ENCODE data around the gene GRIK4.

GRIK4 gene

GRCh38 chr11:120529911-120530310 is 18.4 kb downstream of the GRIK4 start:
- Histone ChIP-seq H3K4me1 (ENCODE audit: control insufficient read depth, low read depth, low read length) (peaks cover 14% of the 10 kb centered on the region), H3K9ac (ENCODE audit: low read length) (no peak overlapping the region), H3K4me3 (ENCODE audit: low read length) (no peak overlapping the region), H3K36me3 (ENCODE audit: control insufficient read depth, low read depth, low read length) (no peaks in the 10 kb centered on the region), H3K9me3 (ENCODE audit: control insufficient read depth, low read depth, low read length) (no peaks in the 10 kb centered on the region), H3K27me3 (ENCODE audit: control insufficient read depth, insufficient read depth, low read length) (no peaks in the 10 kb centered on the region), H3K27ac (ENCODE audit: low read length) (no peak overlapping the region)

- H3K4me3 ChIP-seq (ENCODE audit: low read length): no peak overlapping the region
- H3K27me3 ChIP-seq (ENCODE audit: control insufficient read depth, insufficient read depth, low read length): no peaks in the 10 kb centered on the region
These were observed 20.7 kb downstream of the GRIK4 start for GRCh38 chr11:120532082-120532831.

GRCh38 chr11:120532832-120533196 is 21.3 kb downstream of the GRIK4 start:
- Histone ChIP-seq H3K4me1 (ENCODE audit: control insufficient read depth, low read depth, low read length) (peaks cover 7% of the 10 kb centered on the region), H3K27me3 (ENCODE audit: control insufficient read depth, insufficient read depth, low read length) (no peaks in the 10 kb centered on the region), H3K9me3 (ENCODE audit: control insufficient read depth, low read depth, low read length) (no peaks in the 10 kb centered on the region), H3K9ac (ENCODE audit: low read length) (no peak overlapping the region), H3K36me3 (ENCODE audit: control insufficient read depth, low read depth, low read length) (no peaks in the 10 kb centered on the region), H3K27ac (ENCODE audit: low read length) (no peak overlapping the region), H3K4me3 (ENCODE audit: low read length) (no peak overlapping the region)

More at GRCh38 chr11:120532082-120532831, 20.7 kb downstream of the GRIK4 start:
- H3K9ac ChIP-seq (ENCODE audit: low read length): no peak overlapping the region
- no peaks in the 10 kb centered on the region for H3K9me3 ChIP-seq (ENCODE audit: control insufficient read depth, low read depth, low read length)
- no peak overlapping the region for H3K27ac ChIP-seq (ENCODE audit: low read length)
- peaks cover 7% of the 10 kb centered on the region for H3K4me1 ChIP-seq (ENCODE audit: control insufficient read depth, low read depth, low read length)
- H3K36me3 ChIP-seq (ENCODE audit: control insufficient read depth, low read depth, low read length): no peaks in the 10 kb centered on the region

GRCh38 chr11:120536091-120536796 is 24.7 kb downstream of the GRIK4 start:
- Histone ChIP-seq H3K36me3 (ENCODE audit: control insufficient read depth, low read depth, low read length) (no peaks in the 10 kb centered on the region), H3K4me1 (ENCODE audit: control insufficient read depth, low read depth, low read length) (peaks cover 7% of the 10 kb centered on the region), H3K4me3 (ENCODE audit: low read length) (no peak overlapping the region), H3K9ac (ENCODE audit: low read length) (no peak overlapping the region), H3K9me3 (ENCODE audit: control insufficient read depth, low read depth, low read length) (no peaks in the 10 kb centered on the region), H3K27ac (ENCODE audit: low read length) (no peak overlapping the region), H3K27me3 (ENCODE audit: control insufficient read depth, insufficient read depth, low read length) (no peaks in the 10 kb centered on the region)

- H3K27me3 ChIP-seq (ENCODE audit: control insufficient read depth, insufficient read depth, low read length): no peaks in the 10 kb centered on the region
- H3K9me3 ChIP-seq (ENCODE audit: control insufficient read depth, low read depth, low read length): no peaks in the 10 kb centered on the region
- H3K36me3 ChIP-seq (ENCODE audit: control insufficient read depth, low read depth, low read length): no peaks in the 10 kb centered on the region
These were observed 25.2 kb downstream of the GRIK4 start for GRCh38 chr11:120536797-120537169.

GRCh38 chr11:120537996-120538395 is 26.4 kb downstream of the GRIK4 start:
- Histone ChIP-seq H3K9me3 (ENCODE audit: control insufficient read depth, low read depth, low read length) (no peaks in the 10 kb centered on the region), H3K36me3 (ENCODE audit: control insufficient read depth, low read depth, low read length) (no peaks in the 10 kb centered on the region), H3K27me3 (ENCODE audit: control insufficient read depth, insufficient read depth, low read length) (no peaks in the 10 kb centered on the region), H3K9ac (ENCODE audit: low read length) (no peak overlapping the region), H3K27ac (ENCODE audit: low read length) (no peak overlapping the region), H3K4me3 (ENCODE audit: low read length) (no peak overlapping the region), H3K4me1 (ENCODE audit: control insufficient read depth, low read depth, low read length) (peaks cover 1% of the 10 kb centered on the region)

More at GRCh38 chr11:120536797-120537169, 25.2 kb downstream of the GRIK4 start:
- no peak overlapping the region for H3K4me3 ChIP-seq (ENCODE audit: low read length)
- no peak overlapping the region for H3K27ac ChIP-seq (ENCODE audit: low read length)
- H3K9ac ChIP-seq (ENCODE audit: low read length): no peak overlapping the region
- peaks cover 7% of the 10 kb centered on the region for H3K4me1 ChIP-seq (ENCODE audit: control insufficient read depth, low read depth, low read length)

- H3K4me3 ChIP-seq (ENCODE audit: low read length): no peak overlapping the region
- H3K27me3 ChIP-seq (ENCODE audit: control insufficient read depth, insufficient read depth, low read length): no peaks in the 10 kb centered on the region
- no peaks in the 10 kb centered on the region for H3K9me3 ChIP-seq (ENCODE audit: control insufficient read depth, low read depth, low read length)
- no peak overlapping the region for H3K9ac ChIP-seq (ENCODE audit: low read length)
- no peak overlapping the region for H3K27ac ChIP-seq (ENCODE audit: low read length)
- H3K36me3 ChIP-seq (ENCODE audit: control insufficient read depth, low read depth, low read length): no peaks in the 10 kb centered on the region
- no peaks in the 10 kb centered on the region for H3K4me1 ChIP-seq (ENCODE audit: control insufficient read depth, low read depth, low read length)
These were observed 27.2 kb downstream of the GRIK4 start for GRCh38 chr11:120538707-120539106.

- Histone ChIP-seq H3K27me3 (ENCODE audit: control insufficient read depth, insufficient read depth, low read length) (no peaks in the 10 kb centered on the region), H3K4me3 (ENCODE audit: low read length) (no peak overlapping the region), H3K4me1 (ENCODE audit: control insufficient read depth, low read depth, low read length) (no peaks in the 10 kb centered on the region), H3K27ac (ENCODE audit: low read length) (no peak overlapping the region), H3K36me3 (ENCODE audit: control insufficient read depth, low read depth, low read length) (no peaks in the 10 kb centered on the region), H3K9ac (ENCODE audit: low read length) (no peak overlapping the region), H3K9me3 (ENCODE audit: control insufficient read depth, low read depth, low read length) (no peaks in the 10 kb centered on the region)
These were observed 28.3 kb downstream of the GRIK4 start for GRCh38 chr11:120539667-120540369.

- Histone ChIP-seq H3K27ac (ENCODE audit: low read length) (no peak overlapping the region), H3K4me1 (ENCODE audit: control insufficient read depth, low read depth, low read length) (no peaks in the 10 kb centered on the region), H3K36me3 (ENCODE audit: control insufficient read depth, low read depth, low read length) (no peaks in the 10 kb centered on the region), H3K27me3 (ENCODE audit: control insufficient read depth, insufficient read depth, low read length) (no peaks in the 10 kb centered on the region), H3K9ac (ENCODE audit: low read length) (no peak overlapping the region), H3K9me3 (ENCODE audit: control insufficient read depth, low read depth, low read length) (no peaks in the 10 kb centered on the region), H3K4me3 (ENCODE audit: low read length) (no peak overlapping the region)
These were observed 29.4 kb downstream of the GRIK4 start for GRCh38 chr11:120540744-120541465.

- H3K9me3 ChIP-seq (ENCODE audit: control insufficient read depth, low read depth, low read length): no peaks in the 10 kb centered on the region
- no peak overlapping the region for H3K27ac ChIP-seq (ENCODE audit: low read length)
- peaks cover 4% of the 10 kb centered on the region for H3K4me1 ChIP-seq (ENCODE audit: control insufficient read depth, low read depth, low read length)
- no peak overlapping the region for H3K4me3 ChIP-seq (ENCODE audit: low read length)
- no peak overlapping the region for H3K9ac ChIP-seq (ENCODE audit: low read length)
- no peaks in the 10 kb centered on the region for H3K36me3 ChIP-seq (ENCODE audit: control insufficient read depth, low read depth, low read length)
- no peaks in the 10 kb centered on the region for H3K27me3 ChIP-seq (ENCODE audit: control insufficient read depth, insufficient read depth, low read length)
These were observed 32.1 kb downstream of the GRIK4 start for GRCh38 chr11:120543521-120544215.

GRCh38 chr11:120545813-120546212 is 34.3 kb downstream of the GRIK4 start:
- Histone ChIP-seq H3K9me3 (ENCODE audit: control insufficient read depth, low read depth, low read length) (no peaks in the 10 kb centered on the region), H3K4me3 (ENCODE audit: low read length) (no peak overlapping the region), H3K27ac (ENCODE audit: low read length) (no peak overlapping the region), H3K36me3 (ENCODE audit: control insufficient read depth, low read depth, low read length) (no peaks in the 10 kb centered on the region), H3K27me3 (ENCODE audit: control insufficient read depth, insufficient read depth, low read length) (no peaks in the 10 kb centered on the region), H3K4me1 (ENCODE audit: control insufficient read depth, low read depth, low read length) (peaks cover 8% of the 10 kb centered on the region), H3K9ac (ENCODE audit: low read length) (no peak overlapping the region)
